ENCODE measurements around the gene RTN4. TPM values are rescaled to one million over a fixed set of nuclear protein-coding genes. Genes with fewer than 3 reads are reported as not detected.

RTN4 gene
- total and polyA plus RNA-seq, 2 experiments from 2014 or later = 218 to 221 TPM

DNA sequence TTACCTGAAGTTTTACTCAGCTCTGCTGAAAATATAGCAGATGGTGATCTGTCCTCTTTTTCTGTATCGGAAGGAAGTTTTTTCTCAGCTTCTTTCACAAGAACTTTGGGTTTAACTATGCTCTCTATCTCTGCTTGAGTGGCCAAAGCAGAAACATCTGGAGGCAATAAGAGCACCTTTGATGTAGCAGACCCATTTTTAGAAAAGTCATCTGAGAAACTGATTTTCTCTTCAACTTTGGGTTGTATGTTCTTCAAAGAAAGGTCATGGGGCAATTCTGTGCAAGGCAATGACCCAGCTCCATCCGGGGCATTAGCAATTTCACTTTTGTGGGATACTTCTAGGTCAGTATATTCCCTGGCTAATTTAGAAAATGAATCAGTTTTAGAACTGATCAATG, 25.2 kb downstream of the RTN4 start (continued):
- TF ChIP-seq, protein P1, sequence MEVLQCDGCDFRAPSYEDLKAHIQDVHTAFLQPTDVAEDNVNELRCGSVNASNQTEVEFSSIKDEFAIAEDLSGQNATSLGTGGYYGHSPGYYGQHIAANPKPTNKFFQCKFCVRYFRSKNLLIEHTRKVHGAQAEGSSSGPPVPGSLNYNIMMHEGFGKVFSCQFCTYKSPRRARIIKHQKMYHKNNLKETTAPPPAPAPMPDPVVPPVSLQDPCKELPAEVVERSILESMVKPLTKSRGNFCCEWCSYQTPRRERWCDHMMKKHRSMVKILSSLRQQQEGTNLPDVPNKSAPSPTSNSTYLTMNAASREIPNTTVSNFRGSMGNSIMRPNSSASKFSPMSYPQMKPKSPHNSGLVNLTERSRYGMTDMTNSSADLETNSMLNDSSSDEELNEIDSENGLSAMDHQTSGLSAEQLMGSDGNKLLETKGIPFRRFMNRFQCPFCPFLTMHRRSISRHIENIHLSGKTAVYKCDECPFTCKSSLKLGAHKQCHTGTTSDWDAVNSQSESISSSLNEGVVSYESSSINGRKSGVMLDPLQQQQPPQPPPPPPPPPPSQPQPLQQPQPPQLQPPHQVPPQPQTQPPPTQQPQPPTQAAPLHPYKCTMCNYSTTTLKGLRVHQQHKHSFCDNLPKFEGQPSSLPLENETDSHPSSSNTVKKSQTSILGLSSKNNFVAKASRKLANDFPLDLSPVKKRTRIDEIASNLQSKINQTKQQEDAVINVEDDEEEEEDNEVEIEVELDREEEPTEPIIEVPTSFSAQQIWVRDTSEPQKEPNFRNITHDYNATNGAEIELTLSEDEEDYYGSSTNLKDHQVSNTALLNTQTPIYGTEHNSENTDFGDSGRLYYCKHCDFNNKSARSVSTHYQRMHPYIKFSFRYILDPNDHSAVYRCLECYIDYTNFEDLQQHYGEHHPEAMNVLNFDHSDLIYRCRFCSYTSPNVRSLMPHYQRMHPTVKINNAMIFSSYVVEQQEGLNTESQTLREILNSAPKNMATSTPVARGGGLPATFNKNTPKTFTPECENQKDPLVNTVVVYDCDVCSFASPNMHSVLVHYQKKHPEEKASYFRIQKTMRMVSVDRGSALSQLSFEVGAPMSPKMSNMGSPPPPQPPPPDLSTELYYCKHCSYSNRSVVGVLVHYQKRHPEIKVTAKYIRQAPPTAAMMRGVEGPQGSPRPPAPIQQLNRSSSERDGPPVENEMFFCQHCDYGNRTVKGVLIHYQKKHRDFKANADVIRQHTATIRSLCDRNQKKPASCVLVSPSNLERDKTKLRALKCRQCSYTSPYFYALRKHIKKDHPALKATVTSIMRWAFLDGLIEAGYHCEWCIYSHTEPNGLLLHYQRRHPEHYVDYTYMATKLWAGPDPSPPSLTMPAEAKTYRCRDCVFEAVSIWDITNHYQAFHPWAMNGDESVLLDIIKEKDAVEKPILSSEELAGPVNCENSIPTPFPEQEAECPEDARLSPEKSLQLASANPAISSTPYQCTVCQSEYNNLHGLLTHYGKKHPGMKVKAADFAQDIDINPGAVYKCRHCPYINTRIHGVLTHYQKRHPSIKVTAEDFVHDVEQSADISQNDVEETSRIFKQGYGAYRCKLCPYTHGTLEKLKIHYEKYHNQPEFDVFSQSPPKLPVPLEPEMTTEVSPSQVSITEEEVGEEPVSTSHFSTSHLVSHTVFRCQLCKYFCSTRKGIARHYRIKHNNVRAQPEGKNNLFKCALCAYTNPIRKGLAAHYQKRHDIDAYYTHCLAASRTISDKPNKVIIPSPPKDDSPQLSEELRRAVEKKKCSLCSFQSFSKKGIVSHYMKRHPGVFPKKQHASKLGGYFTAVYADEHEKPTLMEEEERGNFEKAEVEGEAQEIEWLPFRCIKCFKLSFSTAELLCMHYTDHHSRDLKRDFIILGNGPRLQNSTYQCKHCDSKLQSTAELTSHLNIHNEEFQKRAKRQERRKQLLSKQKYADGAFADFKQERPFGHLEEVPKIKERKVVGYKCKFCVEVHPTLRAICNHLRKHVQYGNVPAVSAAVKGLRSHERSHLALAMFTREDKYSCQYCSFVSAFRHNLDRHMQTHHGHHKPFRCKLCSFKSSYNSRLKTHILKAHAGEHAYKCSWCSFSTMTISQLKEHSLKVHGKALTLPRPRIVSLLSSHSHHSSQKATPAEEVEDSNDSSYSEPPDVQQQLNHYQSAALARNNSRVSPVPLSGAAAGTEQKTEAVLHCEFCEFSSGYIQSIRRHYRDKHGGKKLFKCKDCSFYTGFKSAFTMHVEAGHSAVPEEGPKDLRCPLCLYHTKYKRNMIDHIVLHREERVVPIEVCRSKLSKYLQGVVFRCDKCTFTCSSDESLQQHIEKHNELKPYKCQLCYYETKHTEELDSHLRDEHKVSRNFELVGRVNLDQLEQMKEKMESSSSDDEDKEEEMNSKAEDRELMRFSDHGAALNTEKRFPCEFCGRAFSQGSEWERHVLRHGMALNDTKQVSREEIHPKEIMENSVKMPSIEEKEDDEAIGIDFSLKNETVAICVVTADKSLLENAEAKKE (CRISPR knock-in tag; IDR thresholded peaks at IDR 0.05) = no peak
- TF ChIP-seq NANOG (IDR thresholded peaks at IDR 0.05; ENCODE audit: borderline replicate concordance) (no peak), EZH2phosphoT487 (IDR thresholded peaks at IDR 0.05; ENCODE audit: unreplicated experiment) (no peak), JUNB (IDR thresholded peaks at IDR 0.05; ENCODE audit: unreplicated experiment) (no peak), EZH2 (IDR thresholded peaks at IDR 0.05; ENCODE audit: low read depth, unreplicated experiment) (no peak), ZNF114 (CRISPR knock-in tag; IDR thresholded peaks at IDR 0.05) (no peak), CREB1 (CRISPR knock-in tag; IDR thresholded peaks at IDR 0.05; ENCODE audit: low read depth) (no peak)
- TF ChIP-seq, protein P2, sequence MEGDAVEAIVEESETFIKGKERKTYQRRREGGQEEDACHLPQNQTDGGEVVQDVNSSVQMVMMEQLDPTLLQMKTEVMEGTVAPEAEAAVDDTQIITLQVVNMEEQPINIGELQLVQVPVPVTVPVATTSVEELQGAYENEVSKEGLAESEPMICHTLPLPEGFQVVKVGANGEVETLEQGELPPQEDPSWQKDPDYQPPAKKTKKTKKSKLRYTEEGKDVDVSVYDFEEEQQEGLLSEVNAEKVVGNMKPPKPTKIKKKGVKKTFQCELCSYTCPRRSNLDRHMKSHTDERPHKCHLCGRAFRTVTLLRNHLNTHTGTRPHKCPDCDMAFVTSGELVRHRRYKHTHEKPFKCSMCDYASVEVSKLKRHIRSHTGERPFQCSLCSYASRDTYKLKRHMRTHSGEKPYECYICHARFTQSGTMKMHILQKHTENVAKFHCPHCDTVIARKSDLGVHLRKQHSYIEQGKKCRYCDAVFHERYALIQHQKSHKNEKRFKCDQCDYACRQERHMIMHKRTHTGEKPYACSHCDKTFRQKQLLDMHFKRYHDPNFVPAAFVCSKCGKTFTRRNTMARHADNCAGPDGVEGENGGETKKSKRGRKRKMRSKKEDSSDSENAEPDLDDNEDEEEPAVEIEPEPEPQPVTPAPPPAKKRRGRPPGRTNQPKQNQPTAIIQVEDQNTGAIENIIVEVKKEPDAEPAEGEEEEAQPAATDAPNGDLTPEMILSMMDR (conservative IDR thresholded peaks at IDR 0.05; ENCODE audit: low read depth in 2 of 2) = no peak

DNA sequence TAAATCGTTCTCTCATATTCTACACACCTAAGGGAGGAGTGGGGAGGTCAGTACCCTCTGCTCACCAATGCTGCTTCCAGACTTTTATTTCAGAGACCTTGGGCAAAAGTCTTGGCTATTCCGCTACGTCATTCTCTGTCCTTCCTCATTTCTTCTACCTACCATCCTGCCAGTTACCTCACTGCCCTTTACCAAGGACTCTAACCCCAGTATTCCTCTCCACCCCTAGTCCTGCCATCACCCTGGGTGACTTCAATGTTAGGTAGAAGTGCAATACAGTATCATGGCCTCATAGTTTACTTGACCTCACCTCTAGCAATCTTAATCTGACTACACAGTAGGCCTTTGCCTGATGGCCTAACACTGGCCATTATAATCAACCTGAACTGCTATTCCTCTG, 27.8 kb downstream of the RTN4 start:
- no peak overlapping the region for H3K27ac Mint-ChIP-seq
- no peaks in the 10 kb centered on the region for H3K36me3 ChIP-seq (ENCODE audit: insufficient read depth)
- ATAC-seq = no peak
- no peak for TF ChIP-seq ZNF114 (CRISPR knock-in tag; IDR thresholded peaks at IDR 0.05)
- no peak for TF ChIP-seq POLR2AphosphoS5 (IDR thresholded peaks at IDR 0.05; ENCODE audit: low read depth)
- TF ChIP-seq, protein P1 (CRISPR knock-in tag; IDR thresholded peaks at IDR 0.05) = no peak

More for the DNA sequence above, 27.8 kb downstream of the RTN4 start:
- Histone ChIP-seq H3K4me3 (no peak overlapping the region), H2AFZ (no peak overlapping the region), H3K27me3 (ENCODE audit: insufficient read depth) (no peaks in the 10 kb centered on the region), H3K9me2 (ENCODE audit: insufficient read depth) (no peaks in the 10 kb centered on the region), H3K79me2 (replicated peaks; ENCODE audit: insufficient read depth) (peaks cover 91% of the 10 kb centered on the region), H3K4me1 (ENCODE audit: insufficient read depth) (peaks cover 77% of the 10 kb centered on the region), H4K20me1 (replicated peaks; ENCODE audit: insufficient read depth) (peaks cover 11% of the 10 kb centered on the region), H3K27ac (ENCODE audit: low read depth) (peak overlapping the region; percentile 89), H3K4me2 (0 out of 2 replicates have a peak overlapping the region, but pooled peaks have one; percentile 29), H3F3A (replicated peaks; ENCODE audit: low read depth) (no peaks in the 10 kb centered on the region)
- no peaks in the 10 kb centered on the region for H3K27me3 Mint-ChIP-seq (ENCODE audit: insufficient read depth, low read depth, poor library complexity)
- H3K36me3 Mint-ChIP-seq (ENCODE audit: low read depth) = no peaks in the 10 kb centered on the region; the same call in 2 of the 3 replicates
- no peak overlapping the region for H3K4me3 Mint-ChIP-seq
- DNase-seq (ENCODE audit: low spot score) = no peak
- H3K4me1 Mint-ChIP-seq = peaks cover 37% of the 10 kb centered on the region
- H3K9me3 Mint-ChIP-seq = no peaks in the 10 kb centered on the region

Data from GM23338 (cell line).